Neural cell (in vitro differentiated cells): Measurements from ENCODE around the gene DAZAP1. TPM values are rescaled to one million over a fixed set of nuclear protein-coding genes. Genes with fewer than 3 reads are reported as not detected.

Experiments
- H2AFZ ChIP-seq: fragments of 200-600, 300-800 bp; sonication (generic), shearing (Covaris generic); 2 replicates; pipeline ENCODE4 v1.6.0; 2014; ENCODE audit warnings: low read depth, mild to moderate bottlenecking, antibody characterized with exemption, low read length, moderate library complexity
- H3F3A ChIP-seq: fragments of 200-600 bp; shearing (Covaris generic); 2 replicates; pipeline ENCODE4 v1.6.1; 2016; ENCODE audit warnings: mild to moderate bottlenecking, moderate library complexity, mixed read lengths, antibody characterized with exemption, low read length; ENCODE audit not compliant: insufficient read depth, poor library complexity, severe bottlenecking
- H3K27ac ChIP-seq: fragments of 200-600, 300-800 bp; sonication (generic), shearing (Covaris generic); 2 replicates; pipeline ENCODE4 v1.5.1; 2014; ENCODE audit warnings: mild to moderate bottlenecking, low read length, moderate library complexity
- H3K27me3 ChIP-seq: fragments of 300-800, 200-600 bp; sonication (generic), shearing (Covaris generic); 2 replicates; pipeline ENCODE4 v1.6.0; 2014; ENCODE audit warnings: mild to moderate bottlenecking, low read depth, low read length, moderate library complexity; ENCODE audit not compliant: insufficient read depth
- H3K36me3 ChIP-seq: fragments of 300-800, 200-600 bp; sonication (generic), shearing (Covaris generic); 2 replicates; pipeline ENCODE4 v1.5.1; 2014; ENCODE audit warnings: mild to moderate bottlenecking, antibody characterized with exemption, low read length, moderate library complexity; ENCODE audit not compliant: insufficient read depth
- H3K4me2 ChIP-seq: fragments of 300-800, 200-600 bp; sonication (generic), shearing (Covaris generic); 2 replicates; pipeline ENCODE4 v1.6.0; 2014; ENCODE audit warnings: mild to moderate bottlenecking, low read length
- H3K4me3 ChIP-seq: fragments of 300-800, 200-600 bp; sonication (generic), shearing (Covaris generic); 2 replicates; pipeline ENCODE4 v1.5.1; 2014; ENCODE audit warnings: mild to moderate bottlenecking, low read length, moderate library complexity
- H3K79me2 ChIP-seq: fragments of 200-600 bp; shearing (Covaris generic); replicated peaks from 2 replicates; pipeline ENCODE4 v1.6.0; 2014; ENCODE audit warnings: mild to moderate bottlenecking, low read length, moderate library complexity; ENCODE audit not compliant: insufficient read depth
- H3K9ac ChIP-seq: fragments of 300-800, 200-600 bp; sonication (generic), shearing (Covaris generic); 2 replicates; pipeline ENCODE4 v1.6.1; 2016; ENCODE audit warnings: mild to moderate bottlenecking, low read length, mixed read lengths
- H3K9me2 ChIP-seq: fragments of 200-600 bp; shearing (Covaris generic); 2 replicates; pipeline ENCODE4 v1.6.1; 2016; ENCODE audit warnings: mild to moderate bottlenecking, low read length, mixed read lengths; ENCODE audit not compliant: insufficient read depth
- H3K9me3 ChIP-seq: fragments of 200-600, 300-800 bp; sonication (generic), shearing (Covaris generic); 2 replicates; pipeline ENCODE4 v1.6.1; 2016; ENCODE audit warnings: mild to moderate bottlenecking, mixed run types, low read length, moderate library complexity, mixed read lengths
- H4K20me1 ChIP-seq: fragments of 200-600 bp; shearing (Covaris generic); 2 replicates; pipeline ENCODE4 v1.6.1; 2016; ENCODE audit warnings: mild to moderate bottlenecking, mixed run types; ENCODE audit not compliant: insufficient read depth
- EP300 ChIP-seq: fragments of 450-650 bp; conservative IDR thresholded peaks from 2 replicates; pipeline ENCODE4 v1.6.1; 2014; ENCODE audit warnings: antibody characterized with exemption, mild to moderate bottlenecking, moderate library complexity; ENCODE audit not compliant: poor library complexity, severe bottlenecking
- EZH2 ChIP-seq: fragments of 200-600, 300-800 bp; shearing (Covaris generic), sonication (generic); IDR thresholded peaks from 2 replicates; pipeline ENCODE4 v1.6.1; 2014; ENCODE audit warnings: antibody characterized with exemption, low read length, borderline replicate concordance, mild to moderate bottlenecking; ENCODE audit not compliant: insufficient read depth, poor library complexity, severe bottlenecking
- MXI1 ChIP-seq: fragments of 450-650 bp; conservative IDR thresholded peaks from 2 replicates; pipeline ENCODE4 v1.6.1; 2014; ENCODE audit warnings: antibody characterized with exemption, mild to moderate bottlenecking; ENCODE audit not compliant: poor library complexity, severe bottlenecking
- POLR2AphosphoS5 ChIP-seq: IDR thresholded peaks from 2 replicates; pipeline ENCODE4 v1.6.1; 2012
- RAD21 ChIP-seq: fragments of 450-650 bp; conservative IDR thresholded peaks from 2 replicates; pipeline ENCODE4 v1.6.1; 2014; ENCODE audit warnings: antibody characterized with exemption, mild to moderate bottlenecking, moderate library complexity
- SMC3 ChIP-seq: fragments of 450-650 bp; conservative IDR thresholded peaks from 2 replicates; pipeline ENCODE4 v1.6.1; 2014; ENCODE audit warnings: antibody characterized with exemption, mild to moderate bottlenecking, moderate library complexity; ENCODE audit not compliant: poor library complexity
- TAF1 ChIP-seq: IDR thresholded peaks from 2 replicates; pipeline ENCODE4 v1.6.1; 2012; ENCODE audit warnings: low read depth
- polyA plus RNA-seq: library from polyadenylated mRNA; depleted of rRNA; stranded (reverse); fragments of >200 nt; gene quantifications from 2 replicates; pipeline ENCODE4 v1.2.3, GENCODE V29; 2014
- TF ChIP-seq, protein P1 (sequence below): IDR thresholded peaks from 2 replicates; pipeline ENCODE4 v1.6.1; 2012; ENCODE audit warnings: borderline replicate concordance
- TF ChIP-seq, protein P2 (sequence below): fragments of 450-650 bp; IDR thresholded peaks from 2 replicates; pipeline ENCODE4 v1.5.1; 2014; ENCODE audit warnings: antibody characterized with exemption, mild to moderate bottlenecking, moderate library complexity; ENCODE audit not compliant: poor library complexity, severe bottlenecking

DAZAP1 gene
- polyA plus RNA-seq, 1 donor from 2014 or later, result 60.5 TPM

- no peak overlapping the region for H3K27ac ChIP-seq
- no peaks in the 10 kb centered on the region for H3K9me2 ChIP-seq
- TF ChIP-seq, protein P1, sequence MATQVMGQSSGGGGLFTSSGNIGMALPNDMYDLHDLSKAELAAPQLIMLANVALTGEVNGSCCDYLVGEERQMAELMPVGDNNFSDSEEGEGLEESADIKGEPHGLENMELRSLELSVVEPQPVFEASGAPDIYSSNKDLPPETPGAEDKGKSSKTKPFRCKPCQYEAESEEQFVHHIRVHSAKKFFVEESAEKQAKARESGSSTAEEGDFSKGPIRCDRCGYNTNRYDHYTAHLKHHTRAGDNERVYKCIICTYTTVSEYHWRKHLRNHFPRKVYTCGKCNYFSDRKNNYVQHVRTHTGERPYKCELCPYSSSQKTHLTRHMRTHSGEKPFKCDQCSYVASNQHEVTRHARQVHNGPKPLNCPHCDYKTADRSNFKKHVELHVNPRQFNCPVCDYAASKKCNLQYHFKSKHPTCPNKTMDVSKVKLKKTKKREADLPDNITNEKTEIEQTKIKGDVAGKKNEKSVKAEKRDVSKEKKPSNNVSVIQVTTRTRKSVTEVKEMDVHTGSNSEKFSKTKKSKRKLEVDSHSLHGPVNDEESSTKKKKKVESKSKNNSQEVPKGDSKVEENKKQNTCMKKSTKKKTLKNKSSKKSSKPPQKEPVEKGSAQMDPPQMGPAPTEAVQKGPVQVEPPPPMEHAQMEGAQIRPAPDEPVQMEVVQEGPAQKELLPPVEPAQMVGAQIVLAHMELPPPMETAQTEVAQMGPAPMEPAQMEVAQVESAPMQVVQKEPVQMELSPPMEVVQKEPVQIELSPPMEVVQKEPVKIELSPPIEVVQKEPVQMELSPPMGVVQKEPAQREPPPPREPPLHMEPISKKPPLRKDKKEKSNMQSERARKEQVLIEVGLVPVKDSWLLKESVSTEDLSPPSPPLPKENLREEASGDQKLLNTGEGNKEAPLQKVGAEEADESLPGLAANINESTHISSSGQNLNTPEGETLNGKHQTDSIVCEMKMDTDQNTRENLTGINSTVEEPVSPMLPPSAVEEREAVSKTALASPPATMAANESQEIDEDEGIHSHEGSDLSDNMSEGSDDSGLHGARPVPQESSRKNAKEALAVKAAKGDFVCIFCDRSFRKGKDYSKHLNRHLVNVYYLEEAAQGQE, result no peak
- no peak for TF ChIP-seq MXI1
- TF ChIP-seq, protein P2, sequence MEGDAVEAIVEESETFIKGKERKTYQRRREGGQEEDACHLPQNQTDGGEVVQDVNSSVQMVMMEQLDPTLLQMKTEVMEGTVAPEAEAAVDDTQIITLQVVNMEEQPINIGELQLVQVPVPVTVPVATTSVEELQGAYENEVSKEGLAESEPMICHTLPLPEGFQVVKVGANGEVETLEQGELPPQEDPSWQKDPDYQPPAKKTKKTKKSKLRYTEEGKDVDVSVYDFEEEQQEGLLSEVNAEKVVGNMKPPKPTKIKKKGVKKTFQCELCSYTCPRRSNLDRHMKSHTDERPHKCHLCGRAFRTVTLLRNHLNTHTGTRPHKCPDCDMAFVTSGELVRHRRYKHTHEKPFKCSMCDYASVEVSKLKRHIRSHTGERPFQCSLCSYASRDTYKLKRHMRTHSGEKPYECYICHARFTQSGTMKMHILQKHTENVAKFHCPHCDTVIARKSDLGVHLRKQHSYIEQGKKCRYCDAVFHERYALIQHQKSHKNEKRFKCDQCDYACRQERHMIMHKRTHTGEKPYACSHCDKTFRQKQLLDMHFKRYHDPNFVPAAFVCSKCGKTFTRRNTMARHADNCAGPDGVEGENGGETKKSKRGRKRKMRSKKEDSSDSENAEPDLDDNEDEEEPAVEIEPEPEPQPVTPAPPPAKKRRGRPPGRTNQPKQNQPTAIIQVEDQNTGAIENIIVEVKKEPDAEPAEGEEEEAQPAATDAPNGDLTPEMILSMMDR, result no peak
- no peak for TF ChIP-seq EZH2
- no peak for TF ChIP-seq TAF1
- TF ChIP-seq RAD21, result no peak
- TF ChIP-seq EP300, result no peak
- no peak for TF ChIP-seq SMC3
- no peak for TF ChIP-seq POLR2AphosphoS5
- H3K4me2 ChIP-seq, result no peak overlapping the region
- no peaks in the 10 kb centered on the region for H3F3A ChIP-seq
- H3K79me2 ChIP-seq, result no peaks in the 10 kb centered on the region
- H3K9ac ChIP-seq, result no peak overlapping the region
- no peak overlapping the region for H2AFZ ChIP-seq
- H3K4me3 ChIP-seq, result no peak overlapping the region
- H3K9me3 ChIP-seq, result no peaks in the 10 kb centered on the region
- no peaks in the 10 kb centered on the region for H3K36me3 ChIP-seq
- no peaks in the 10 kb centered on the region for H4K20me1 ChIP-seq
- H3K27me3 ChIP-seq, result no peaks in the 10 kb centered on the region
Observed at GRCh38 chr19:1376415-1376805, 31.0 kb upstream of the DAZAP1 start.

GRCh38 chr19:1377176-1377964 lies 30.0 kb upstream of the DAZAP1 start:
- no peak overlapping the region for H2AFZ ChIP-seq
- H3K36me3 ChIP-seq, result no peaks in the 10 kb centered on the region
- H3K9me3 ChIP-seq, result no peaks in the 10 kb centered on the region
- no peak overlapping the region for H3K9ac ChIP-seq
- H3K4me3 ChIP-seq, result no peak overlapping the region
- H4K20me1 ChIP-seq, result no peaks in the 10 kb centered on the region
- TF ChIP-seq EP300 (no peak), RAD21 (no peak), MXI1 (no peak), TAF1 (no peak), POLR2AphosphoS5 (no peak), EZH2 (no peak), SMC3 (no peak)
- TF ChIP-seq, protein P2, result no peak
- TF ChIP-seq, protein P1, result no peak
- H3K79me2 ChIP-seq, result no peaks in the 10 kb centered on the region
- no peak overlapping the region for H3K27ac ChIP-seq
- H3F3A ChIP-seq, result no peaks in the 10 kb centered on the region
- no peaks in the 10 kb centered on the region for H3K9me2 ChIP-seq
- no peaks in the 10 kb centered on the region for H3K27me3 ChIP-seq
- no peak overlapping the region for H3K4me2 ChIP-seq
